Measurements from ENCODE around the gene NDUFB8.

GRCh38 chr10:100477970-100478369 is 51.7 kb downstream of the NDUFB8 start:
- TF ChIP-seq EP300 (IDR thresholded peaks at IDR 0.05): no peak
- TF ChIP-seq CTCF (IDR thresholded peaks at IDR 0.05): no peak
- no peak for TF ChIP-seq POLR2A (IDR thresholded peaks at IDR 0.05)
- no peak for TF ChIP-seq POLR2AphosphoS5 (IDR thresholded peaks at IDR 0.05)

Measured in suprapubic skin (tissue), 4 donors.